Anterior cingulate cortex (tissue), 58 donors: ENCODE results near the gene PRSS27.
"Not testable (repeated sequence)": the region's sequence is repeated elsewhere in the genome, so short reads cannot be mapped to it uniquely, and the experiment has no call there.

Experiments used
- DNase-seq, 58 donors: peaks; one replicate each; lab custom pipeline; 2025; lab: John Stamatoyannopoulos, UW

The PRSS27 gene

DNA sequence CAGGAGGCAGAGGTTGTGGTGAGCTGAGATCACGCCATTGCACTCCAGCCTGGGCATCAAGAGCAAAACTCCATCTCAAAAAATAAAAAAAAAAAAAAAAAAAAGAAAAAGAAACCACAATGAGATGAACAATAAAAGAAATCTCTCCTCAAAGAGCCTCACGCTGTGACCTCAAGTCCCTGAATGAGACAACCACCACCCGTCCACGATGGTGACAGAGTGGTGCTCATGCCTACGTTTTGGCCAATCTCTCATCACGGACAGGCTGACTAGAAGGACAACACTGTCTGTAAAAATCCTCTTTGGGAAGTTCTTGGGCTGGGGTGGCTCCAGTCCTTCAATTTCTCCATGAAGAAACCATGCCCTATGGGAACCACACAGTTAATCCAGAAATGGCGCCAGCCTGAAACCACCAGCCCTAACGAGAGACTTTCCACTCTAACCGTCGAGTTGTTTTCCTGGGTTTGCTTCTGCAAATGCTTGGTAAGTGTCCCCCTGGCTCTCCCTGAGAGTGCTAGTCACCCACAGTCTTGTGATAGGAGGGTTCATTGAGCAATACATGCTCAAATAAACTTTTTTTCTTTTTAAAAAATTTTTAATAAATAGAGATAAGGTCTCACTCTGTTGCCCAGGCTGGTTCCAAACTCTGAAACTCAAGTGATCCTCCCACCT lies 15.0 kb upstream of the PRSS27 start:
- DNase-seq: no peak

DNA sequence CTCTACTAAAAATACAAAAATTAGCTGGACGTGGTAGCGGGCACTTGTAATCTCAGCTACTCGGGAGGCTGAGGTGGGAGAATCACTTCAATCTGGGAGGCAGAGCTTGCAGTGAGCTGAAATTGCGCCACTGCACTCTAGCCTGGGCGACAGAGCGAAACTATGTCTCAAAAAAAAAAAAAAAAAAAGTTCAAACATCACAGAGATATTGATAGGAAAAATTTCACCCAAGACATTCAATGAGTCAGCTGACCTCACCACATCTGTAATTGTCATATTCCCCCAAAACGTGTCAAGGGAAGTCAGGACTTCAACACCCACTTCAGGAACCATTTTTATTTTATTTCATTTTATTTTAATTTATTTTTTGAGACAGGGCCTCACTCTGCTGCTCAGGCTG lies 8.0 kb upstream of the PRSS27 start:
- DNase-seq: no peak

DNA sequence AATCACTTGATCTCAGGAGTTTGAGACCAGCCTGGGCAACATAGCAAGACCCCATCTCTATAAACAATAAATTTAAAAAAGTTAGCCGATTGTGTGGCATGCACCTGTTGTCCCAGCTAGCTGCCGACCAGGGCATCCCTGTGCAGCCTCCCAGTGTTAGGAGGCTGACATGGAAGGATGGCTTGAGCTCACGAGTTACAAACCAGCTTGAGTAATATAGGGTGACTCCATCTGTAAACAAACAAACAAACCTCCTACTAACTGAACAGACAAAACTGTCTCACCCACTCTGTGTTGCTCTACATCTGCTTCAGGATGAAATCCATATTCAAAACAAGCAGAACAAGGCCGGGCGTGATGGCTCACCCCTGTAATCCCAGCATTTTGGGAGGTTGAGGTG lies 6.9 kb upstream of the PRSS27 start:
- no peak for DNase-seq

DNA sequence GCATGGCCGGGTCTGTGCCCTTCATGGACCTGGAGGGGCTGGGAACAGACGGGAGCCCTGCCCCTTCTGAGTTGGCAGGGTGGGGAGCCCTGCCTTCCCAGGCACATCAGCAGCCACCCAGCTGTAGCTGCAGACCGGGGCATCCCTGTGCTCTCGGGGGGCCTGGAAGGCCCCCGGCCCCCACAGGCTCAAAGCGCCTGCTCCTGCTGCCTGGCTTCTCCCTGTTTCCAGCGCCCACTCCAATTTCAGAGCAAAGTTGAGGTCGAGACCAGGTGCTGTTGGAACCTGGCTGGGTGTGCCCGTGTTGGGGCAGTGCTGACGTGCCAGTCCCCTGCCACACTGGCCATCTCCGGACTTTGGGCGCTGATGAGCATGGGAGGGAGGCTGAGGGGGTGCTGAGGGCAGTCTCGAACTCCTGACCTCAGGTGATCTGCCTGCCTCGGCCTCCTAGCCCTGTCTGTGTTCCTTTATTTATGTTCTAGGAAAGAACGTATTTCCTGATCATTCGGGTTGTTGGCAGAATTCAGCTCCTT lies 4.9 kb upstream of the PRSS27 start:
- no peak for DNase-seq

DNA sequence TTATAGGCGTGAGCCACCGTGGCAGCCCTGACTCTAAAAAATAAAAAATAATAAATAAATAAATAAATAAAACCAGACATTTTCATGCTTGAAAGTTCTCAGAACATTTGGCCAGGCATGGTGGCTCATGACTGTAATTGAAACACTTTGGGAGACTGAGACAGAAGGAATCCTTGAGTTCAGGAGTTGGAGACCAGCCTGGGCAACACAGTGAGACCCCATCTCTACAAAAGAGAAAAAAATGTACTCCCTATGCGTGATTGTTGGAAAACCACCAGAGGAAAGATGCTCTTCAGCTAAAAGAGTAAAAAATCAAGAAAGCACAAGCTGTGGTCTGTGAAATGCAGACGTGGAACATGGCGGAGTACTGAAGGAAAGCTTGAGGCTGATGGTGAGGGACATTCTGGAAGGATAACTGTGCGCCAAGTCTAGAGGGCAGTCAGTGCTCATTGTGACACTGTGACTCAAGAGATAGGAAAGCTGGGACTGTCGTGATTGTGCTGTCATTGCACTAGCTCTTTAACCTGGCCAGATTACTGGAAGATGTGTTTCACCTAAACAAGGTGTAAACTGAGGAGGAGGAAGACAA lies 4.2 kb upstream of the PRSS27 start:
- no peak for DNase-seq

DNA sequence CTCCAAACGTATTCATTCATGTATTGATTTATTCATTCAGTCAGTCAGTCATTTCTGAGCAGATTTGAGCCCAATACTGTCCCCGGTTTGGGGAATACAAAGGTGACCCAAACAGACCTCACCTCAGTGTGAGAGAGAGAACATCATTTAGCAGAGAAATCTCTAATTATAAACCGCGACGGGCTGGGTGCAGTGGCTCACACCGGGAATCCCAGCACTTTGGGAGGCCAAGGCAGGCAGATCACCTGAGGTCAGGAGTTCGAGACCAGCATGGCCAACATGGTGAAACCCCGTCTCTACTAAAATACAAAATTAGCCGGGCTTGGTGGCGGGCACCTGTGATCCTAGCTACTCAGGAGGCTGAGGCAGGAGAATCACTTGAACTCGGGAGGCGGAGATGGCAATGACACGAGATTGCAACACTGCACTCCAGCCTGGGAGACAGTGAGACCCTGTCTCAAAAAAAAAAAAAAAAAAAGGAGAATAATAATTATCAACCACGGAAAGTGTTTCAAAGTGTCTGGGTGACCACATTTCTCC lies 1.7 kb upstream of the PRSS27 start:
- DNase-seq: not testable (repeated sequence)

DNA sequence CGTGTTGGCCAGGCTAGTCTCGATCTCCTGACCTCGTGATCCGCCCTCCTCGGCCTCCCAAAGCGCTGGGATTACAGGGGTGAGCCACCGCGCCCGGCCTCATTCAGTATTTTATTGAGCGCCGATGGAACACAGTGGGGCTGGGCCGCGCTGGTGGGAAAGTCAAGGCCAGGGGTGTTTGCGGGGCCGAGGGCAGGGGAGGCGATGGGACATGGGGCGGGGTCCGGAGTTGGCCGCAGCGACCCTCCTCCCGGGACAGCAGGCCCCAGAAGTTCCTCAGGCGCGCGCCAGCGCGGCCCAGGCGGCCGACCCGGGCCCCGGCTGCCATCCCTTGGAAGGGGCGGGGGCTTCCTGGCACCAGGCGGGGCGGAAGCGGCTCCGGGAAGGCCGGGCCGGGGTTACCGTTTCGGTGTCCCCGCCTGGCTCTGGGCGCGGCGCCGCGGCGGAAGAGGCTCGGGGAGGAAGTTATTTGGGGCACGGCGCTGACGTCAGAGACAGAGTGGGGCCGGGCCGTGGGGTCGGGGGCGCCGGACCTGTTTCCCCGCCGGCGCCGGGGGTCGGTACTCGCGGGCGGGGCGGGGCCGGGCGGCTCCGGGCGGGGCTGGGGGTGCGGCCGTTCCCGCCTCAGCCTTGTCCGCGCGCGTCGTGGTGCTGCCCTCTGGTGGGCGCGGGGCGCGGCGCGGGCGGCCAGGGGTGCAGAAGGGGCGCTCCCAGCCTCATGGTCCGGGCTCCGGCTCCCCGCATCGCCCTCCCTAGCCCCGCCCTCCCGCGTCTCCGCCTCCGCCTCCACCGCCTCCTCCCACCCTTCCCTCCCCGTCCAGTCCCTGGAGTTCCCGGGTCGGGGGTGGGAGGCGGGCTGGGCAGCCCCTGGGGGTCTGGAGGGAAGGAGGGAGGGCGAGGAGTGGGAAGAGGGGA lies 952 bp upstream of the PRSS27 start:
- peak in 47 of 58 donors; percentile 5 to 81 (median 52) for DNase-seq

DNA sequence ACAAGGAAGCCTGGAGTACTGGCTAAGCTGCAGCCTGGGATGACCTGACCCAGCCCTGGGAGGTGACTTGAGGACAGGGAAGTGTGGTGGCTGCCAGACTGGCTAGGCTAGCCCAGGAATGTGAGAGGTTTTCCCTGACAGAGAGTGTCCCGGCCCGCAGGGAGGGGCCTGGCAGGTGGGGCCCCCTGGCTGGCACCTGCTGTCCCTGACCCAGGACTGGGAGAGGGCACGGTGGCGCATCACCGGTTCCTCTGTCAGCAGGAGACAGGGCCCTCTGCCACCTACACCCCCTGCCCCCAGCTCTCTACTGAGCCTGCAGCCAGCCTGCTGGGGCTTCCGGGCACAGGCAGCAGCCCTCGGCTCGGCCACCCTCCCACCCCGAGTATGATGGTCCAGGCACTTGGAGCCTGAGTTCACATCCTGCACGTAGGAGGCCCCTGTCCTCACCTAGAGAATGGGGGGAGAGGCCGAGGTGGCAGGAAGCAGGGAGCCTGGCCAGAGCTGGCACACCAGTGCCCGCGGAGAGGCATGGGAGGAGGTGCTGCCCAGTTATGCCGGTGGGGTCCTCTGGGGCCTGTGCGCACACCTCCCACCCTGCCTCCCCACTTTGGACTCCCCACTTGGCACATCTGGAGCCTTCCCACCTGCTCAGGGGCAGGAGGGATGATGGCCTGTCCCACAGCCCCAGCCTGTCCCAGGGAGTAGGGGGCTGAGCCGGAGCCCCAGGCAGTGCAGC lies 528 bp downstream of the PRSS27 start:
- DNase-seq: no peak

DNA sequence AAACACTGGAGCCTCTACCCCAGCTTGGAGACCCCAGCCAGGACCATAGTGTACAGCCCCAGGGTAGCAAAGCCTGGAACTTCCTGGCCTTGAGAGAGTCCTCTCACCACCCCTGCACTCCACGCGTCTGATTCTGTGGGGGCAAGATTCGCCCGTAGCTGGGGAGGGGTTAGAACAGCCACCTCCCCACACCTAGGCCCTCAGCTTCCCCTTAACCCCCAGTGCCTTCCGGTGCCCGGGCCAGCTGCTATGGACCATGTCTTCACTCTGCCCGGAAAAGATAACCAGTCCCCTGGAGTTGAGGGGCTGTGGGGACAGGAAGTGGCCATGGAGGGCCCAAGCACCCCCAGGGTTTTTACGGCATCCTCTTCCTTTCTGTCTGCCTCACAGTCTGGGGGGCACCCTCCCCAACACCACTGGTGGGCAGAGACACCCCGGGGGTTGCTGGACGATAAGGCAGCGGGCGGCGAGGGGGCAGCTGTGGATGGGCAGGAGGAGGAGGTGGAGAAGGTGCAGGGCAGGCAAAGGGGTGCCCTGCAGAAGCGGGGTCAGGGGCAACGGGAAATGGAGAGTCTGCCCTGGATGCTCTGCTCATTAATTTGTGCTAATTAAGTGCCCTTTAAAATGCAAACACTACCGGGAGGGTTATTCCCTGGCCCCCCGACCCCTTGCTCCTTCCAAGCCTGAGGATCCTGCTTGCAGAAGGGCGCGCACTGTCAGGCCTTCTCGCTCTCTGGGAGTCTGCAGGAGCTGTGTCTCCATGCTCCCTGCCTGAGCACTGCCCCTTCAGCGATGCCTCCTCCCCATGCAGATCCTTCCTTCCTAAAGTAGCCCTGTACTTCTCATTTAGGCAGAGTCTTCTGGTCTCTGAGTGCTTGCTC lies 2.4 kb downstream of the PRSS27 start:
- DNase-seq: no peak

DNA sequence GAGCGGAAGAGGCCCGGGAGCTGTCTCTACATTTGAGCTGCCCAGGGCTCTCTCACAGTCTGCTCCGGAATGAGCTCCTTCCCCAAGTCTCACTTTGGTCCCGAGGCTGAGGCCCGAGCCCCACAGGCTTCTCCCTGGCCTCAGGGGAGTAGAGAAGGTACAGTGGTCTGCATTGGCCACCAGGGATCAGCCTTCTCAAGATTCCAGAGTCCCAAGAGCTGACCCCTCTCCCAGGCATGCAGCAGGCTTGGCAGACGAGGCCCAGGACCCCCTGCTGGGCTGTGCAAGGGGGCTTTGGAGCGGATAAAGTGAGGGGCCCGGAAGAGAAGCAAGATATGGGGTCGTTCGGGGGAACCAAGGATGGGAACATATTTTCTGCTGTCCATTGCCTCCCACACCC lies 3.1 kb downstream of the PRSS27 start:
- no peak for DNase-seq

DNA sequence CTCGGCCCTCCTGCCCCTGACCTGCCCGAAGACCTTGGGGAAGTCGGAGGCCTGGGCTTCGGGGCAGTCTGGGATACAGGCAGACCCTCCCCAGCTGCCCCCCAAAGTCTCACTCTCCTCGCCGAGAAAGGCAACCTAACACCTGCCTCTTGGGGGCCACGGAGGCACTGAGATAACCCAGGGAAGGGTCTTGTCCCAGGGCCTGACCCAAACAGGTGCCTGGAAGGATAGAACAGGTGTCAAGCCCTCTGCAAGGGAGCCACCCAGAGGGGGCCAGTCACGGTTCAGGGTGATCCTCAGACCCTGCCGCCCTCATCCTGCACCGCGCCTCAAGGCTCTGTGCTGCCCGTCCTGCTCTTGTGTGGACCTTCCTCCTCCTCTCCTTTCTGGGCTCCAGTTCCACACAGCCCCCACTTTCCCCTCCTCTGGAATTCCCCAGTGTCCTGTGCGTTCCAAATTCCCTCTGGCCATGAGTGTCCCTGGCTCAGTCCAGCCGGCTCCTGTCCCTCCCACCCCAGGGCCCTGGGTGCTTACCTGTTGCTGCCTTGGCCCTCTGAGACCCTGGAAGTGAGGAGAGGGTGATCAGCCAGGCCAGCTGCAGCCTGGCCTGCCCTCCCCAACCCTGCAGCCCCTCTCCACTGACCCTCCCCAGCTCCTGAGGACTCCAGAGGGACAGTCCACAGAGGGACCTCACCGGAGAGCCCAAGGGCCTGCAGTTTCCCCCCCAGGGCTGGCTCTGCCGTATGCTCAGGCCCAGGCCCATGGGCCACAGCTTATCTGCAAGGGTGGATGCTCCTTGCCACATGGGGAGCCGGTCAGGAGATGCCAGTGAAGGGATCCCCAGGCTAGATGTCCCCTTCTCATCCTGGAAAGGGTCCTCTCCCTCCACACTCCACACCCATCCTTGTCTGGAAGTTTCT lies 3.8 kb downstream of the PRSS27 start:
- peak in 1 of 58 donors; percentile 16 for DNase-seq

DNA sequence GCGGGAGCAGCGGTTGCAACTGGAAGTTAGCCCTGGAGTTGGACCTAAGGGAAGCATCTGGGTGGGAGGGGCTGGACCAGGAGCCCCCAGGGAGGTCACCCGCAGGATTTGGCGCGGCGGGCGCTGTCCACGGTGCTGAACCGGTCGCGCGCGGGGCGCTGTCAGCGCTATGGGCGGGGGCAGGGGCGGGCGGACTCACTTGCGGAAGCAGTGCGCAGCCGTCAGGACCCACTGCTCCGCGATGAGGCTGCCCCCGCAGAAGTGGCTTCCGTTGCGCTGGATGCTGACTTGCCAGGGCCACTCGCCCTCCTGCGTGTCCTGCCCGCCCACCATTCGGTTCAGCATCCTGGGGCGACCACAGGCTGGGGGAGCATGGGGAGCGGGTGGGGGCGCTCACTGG lies 4.5 kb downstream of the PRSS27 start:
- peak in 28 of 58 donors; percentile 6 to 59 (median 34) for DNase-seq

DNA sequence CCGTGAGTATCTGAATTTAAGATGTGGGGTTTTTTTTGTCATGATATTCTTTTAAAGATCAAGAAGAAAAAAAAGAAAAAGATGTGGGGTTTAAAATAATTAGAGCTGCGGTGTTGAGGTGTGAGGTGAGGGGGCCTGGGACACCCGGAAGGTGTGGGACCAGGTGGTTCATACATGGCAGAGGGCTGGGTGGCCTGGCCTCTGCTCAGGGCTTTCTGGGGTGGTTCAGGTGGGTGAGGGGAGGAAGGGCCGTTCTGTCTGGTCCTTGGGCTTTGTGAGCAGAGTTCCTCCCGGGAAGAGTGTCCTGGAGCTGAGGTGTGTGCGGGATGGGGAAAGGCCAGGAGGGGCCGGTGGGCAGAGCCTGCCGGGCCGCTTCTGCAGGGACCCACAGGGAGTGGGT lies 5.0 kb downstream of the PRSS27 start:
- no peak for DNase-seq

DNA sequence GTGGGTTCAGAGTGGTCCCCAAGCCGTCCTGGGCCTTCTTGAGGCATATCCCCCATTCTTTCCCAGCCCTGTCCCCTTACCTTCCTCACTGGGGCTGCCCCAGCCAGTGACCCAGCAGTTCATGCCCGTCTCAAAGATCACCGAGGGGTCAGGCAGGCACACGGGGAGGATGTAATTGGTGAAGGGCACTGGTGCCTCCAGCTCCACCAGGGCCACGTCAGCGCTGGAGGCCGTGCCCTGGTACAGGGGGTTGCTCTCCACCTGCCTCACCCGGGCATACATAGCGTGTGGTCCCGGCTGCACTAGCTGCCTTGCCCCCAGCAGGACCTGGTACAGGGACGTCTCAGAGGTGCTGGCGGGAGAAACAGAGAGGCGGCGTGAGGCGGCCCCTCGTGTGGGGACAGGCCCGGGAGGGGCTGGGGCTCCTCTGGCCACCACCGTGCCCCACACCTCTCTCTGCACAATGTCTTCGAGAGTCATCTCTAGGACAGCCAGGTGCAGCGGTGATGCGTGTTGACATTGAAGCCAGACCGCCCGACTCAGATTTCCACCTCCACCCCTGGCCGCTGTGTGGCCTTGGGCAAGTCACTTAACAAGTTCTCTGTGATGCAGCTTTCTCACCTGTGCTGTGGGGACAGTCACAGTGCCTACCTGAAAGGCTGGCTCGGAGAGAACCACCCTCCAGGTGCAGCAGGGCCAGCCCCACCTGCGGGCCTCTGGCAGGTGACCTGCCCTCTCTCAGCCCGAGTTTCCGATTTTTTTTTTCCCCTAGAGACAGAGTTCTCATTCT lies 5.8 kb downstream of the PRSS27 start:
- no peak for DNase-seq

DNA sequence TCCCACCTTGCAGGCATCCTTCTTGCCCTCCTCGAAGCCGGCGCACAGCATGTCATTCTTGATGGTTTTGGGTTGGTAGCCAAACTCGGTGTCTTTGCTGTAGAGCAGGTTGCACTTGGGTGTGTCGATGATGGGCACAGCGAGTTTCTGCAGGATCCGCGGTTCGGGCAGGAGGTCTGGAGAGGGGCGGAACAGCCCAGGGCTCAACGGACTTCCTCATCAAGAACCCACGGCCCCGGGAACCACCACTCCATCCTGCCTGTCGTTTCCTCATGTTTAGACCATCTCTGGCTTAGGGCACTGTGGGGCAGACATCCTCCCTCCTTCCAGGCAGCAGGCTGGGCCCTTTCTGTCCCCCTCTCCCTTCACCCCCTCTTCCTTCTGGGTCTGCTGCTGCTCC lies 6.5 kb downstream of the PRSS27 start:
- no peak for DNase-seq

DNA sequence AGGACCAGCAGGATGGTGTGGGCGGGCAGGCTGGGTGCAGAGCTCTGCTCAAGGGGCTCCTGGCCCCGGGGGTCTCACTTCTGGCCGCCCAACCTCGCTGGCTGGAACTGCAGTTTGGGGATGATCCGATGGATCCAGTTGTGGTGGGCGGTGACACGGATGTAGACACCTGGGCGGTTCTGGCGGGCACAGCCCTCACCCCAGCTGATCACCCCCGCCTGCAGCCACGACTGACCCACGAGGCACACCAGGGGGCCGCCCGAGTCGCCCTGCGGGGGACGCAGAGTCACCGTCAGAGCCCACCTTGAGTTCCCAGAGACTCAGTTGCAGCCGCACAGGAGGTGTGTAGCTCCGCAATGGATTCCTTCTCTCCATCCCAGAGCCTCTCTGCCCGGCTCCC lies 7.5 kb downstream of the PRSS27 start:
- no peak for DNase-seq

DNA sequence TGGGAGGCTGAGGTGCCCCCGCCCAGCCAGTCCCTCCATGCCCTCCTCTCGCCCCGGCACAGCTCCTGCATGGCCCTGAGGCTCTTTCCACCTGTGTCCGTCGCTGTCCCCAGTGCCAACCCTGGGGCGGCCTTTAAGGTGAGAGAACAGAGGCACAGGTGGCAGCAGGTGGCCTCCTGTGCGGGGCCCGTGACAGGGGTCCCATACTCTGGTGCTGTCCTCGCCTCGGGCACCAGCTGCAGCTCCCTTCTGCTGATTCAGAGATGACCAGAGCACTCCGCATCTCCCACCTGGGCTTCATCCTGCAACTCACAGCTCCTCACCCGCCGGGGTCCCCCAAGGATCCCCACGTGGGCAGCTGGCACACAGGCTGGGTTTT lies 8.0 kb downstream of the PRSS27 start:
- DNase-seq: no peak
